BLaER1 (cell line): ENCODE measurements around the gene SHBG.
"Not testable (repeated sequence)": the region's sequence is repeated elsewhere in the genome, so short reads cannot be mapped to it uniquely, and the experiment has no call there.

Source experiments
- H3K27ac ChIP-seq: shearing (Covaris generic); formaldehyde crosslinking; 2 replicates; pipeline ENCODE4 v1.8.1; 2022
- H3K27me3 ChIP-seq: shearing (Covaris generic); formaldehyde crosslinking; 2 replicates; pipeline ENCODE4 v1.8.1; 2022
- H3K36me3 ChIP-seq: shearing (Covaris generic); formaldehyde crosslinking; 2 replicates; pipeline ENCODE4 v1.8.1; 2022
- H3K4me1 ChIP-seq: shearing (Covaris generic); formaldehyde crosslinking; 2 replicates; pipeline ENCODE4 v1.8.1; 2022
- H3K4me2 ChIP-seq: shearing (Covaris generic); formaldehyde crosslinking; 2 replicates; pipeline ENCODE4 v1.8.1; 2022
- H3K4me3 ChIP-seq: shearing (Covaris generic); formaldehyde crosslinking; 2 replicates; pipeline ENCODE4 v1.8.1; 2022
- H3K9ac ChIP-seq: shearing (Covaris generic); formaldehyde crosslinking; 2 replicates; pipeline ENCODE4 v1.8.1; 2022
- H3K9me3 ChIP-seq: shearing (Covaris generic); formaldehyde crosslinking; 2 replicates; pipeline ENCODE4 v1.8.1; 2022
- H4K20me1 ChIP-seq: shearing (Covaris generic); formaldehyde crosslinking; 2 replicates; pipeline ENCODE4 v1.8.1; 2022
- Cebpa-rat ChIP-seq: shearing (Covaris generic); IDR thresholded peaks from 2 replicates; pipeline ENCODE4 v1.8.1; 2022

SHBG gene

GRCh38 chr17:7611635-7612293, 18.2 kb upstream of the SHBG start:
- Histone ChIP-seq H3K4me1 (peaks cover 27% of the 10 kb centered on the region), H3K27me3 (no peaks in the 10 kb centered on the region), H3K4me3 (no peak overlapping the region), H3K4me2 (peak overlapping the region; percentile 89), H3K9me3 (no peaks in the 10 kb centered on the region), H3K36me3 (peaks cover 40% of the 10 kb centered on the region), H3K27ac (no peak overlapping the region), H3K9ac (peak overlapping the region; percentile 19; the same call in 1 of the 2 replicates), H4K20me1 (peaks cover 63% of the 10 kb centered on the region)
- no peak for TF ChIP-seq Cebpa-rat

- H3K9me3 ChIP-seq: no peaks in the 10 kb centered on the region
- H3K27me3 ChIP-seq: no peaks in the 10 kb centered on the region
- H3K4me3 ChIP-seq: no peak overlapping the region
- TF ChIP-seq Cebpa-rat: no peak
- H3K4me2 ChIP-seq: peak overlapping the region; percentile 89
- peak overlapping the region; percentile 19; the same call in 1 of the 2 replicates for H3K9ac ChIP-seq
- H3K4me1 ChIP-seq: peaks cover 27% of the 10 kb centered on the region
- H3K27ac ChIP-seq: no peak overlapping the region
- peaks cover 60% of the 10 kb centered on the region for H4K20me1 ChIP-seq
- H3K36me3 ChIP-seq: peaks cover 38% of the 10 kb centered on the region
Observed at GRCh38 chr17:7612294-7612640, 17.7 kb upstream of the SHBG start.

- Histone ChIP-seq H3K27ac (peak overlapping the region; percentile 88), H3K9me3 (no peaks in the 10 kb centered on the region), H3K9ac (peak overlapping the region; percentile 91), H3K4me1 (peaks cover 27% of the 10 kb centered on the region), H3K27me3 (no peaks in the 10 kb centered on the region), H4K20me1 (peaks cover 51% of the 10 kb centered on the region), H3K36me3 (peaks cover 31% of the 10 kb centered on the region), H3K4me2 (peak overlapping the region; percentile 89), H3K4me3 (peak overlapping the region; percentile 88)
- TF ChIP-seq Cebpa-rat: no peak
Observed at GRCh38 chr17:7613769-7614424, 16.0 kb upstream of the SHBG start.

GRCh38 chr17:7614425-7615264, 15.3 kb upstream of the SHBG start, which contains the start of gene FXR2:
TSS of gene FXR2 (minus strand) at chr17:7614897. CDS start at chr17:7614532, 365 bp downstream.
- Histone ChIP-seq H3K36me3 (peaks cover 24% of the 10 kb centered on the region), H3K9me3 (no peaks in the 10 kb centered on the region), H3K4me3 (peak within 1 kb of the TSS; percentile 88), H3K4me1 (peaks cover 27% of the 10 kb centered on the region), H3K27me3 (no peaks in the 10 kb centered on the region), H4K20me1 (peaks cover 44% of the 10 kb centered on the region), H3K4me2 (peak within 1 kb of the TSS; percentile 89), H3K9ac (peak within 1 kb of the TSS; percentile 91), H3K27ac (peak within 1 kb of the TSS; percentile 88)
- TF ChIP-seq Cebpa-rat: no peak

- Histone ChIP-seq H3K27ac (peak overlapping the region; percentile 58; the same call in 1 of the 2 replicates), H3K36me3 (peaks cover 20% of the 10 kb centered on the region), H3K9me3 (no peaks in the 10 kb centered on the region), H3K4me2 (peak overlapping the region; percentile 55), H3K27me3 (no peaks in the 10 kb centered on the region), H4K20me1 (peaks cover 41% of the 10 kb centered on the region), H3K4me3 (peak overlapping the region; percentile 88), H3K4me1 (peaks cover 27% of the 10 kb centered on the region), H3K9ac (peak overlapping the region; percentile 71)
- no peak for TF ChIP-seq Cebpa-rat
Observed at GRCh38 chr17:7615265-7615747, 14.6 kb upstream of the SHBG start.

- Histone ChIP-seq H3K27me3 (no peaks in the 10 kb centered on the region), H3K27ac (no peak overlapping the region), H3K4me1 (peaks cover 4% of the 10 kb centered on the region), H3K36me3 (no peaks in the 10 kb centered on the region), H3K4me3 (no peak overlapping the region), H3K4me2 (no peak overlapping the region), H4K20me1 (peaks cover 8% of the 10 kb centered on the region; the same call in 1 of the 2 replicates), H3K9me3 (no peaks in the 10 kb centered on the region), H3K9ac (no peak overlapping the region)
- TF ChIP-seq Cebpa-rat: no peak
Observed at GRCh38 chr17:7618608-7619007, 11.3 kb upstream of the SHBG start.

- no peak for TF ChIP-seq Cebpa-rat
- Histone ChIP-seq H3K27ac (no peak overlapping the region), H3K4me2 (no peak overlapping the region)
Observed at GRCh38 chr17:7620835-7621234, 9.1 kb upstream of the SHBG start.

GRCh38 chr17:7623661-7624060, 6.3 kb upstream of the SHBG start:
- H3K27me3 ChIP-seq: no peaks in the 10 kb centered on the region
- TF ChIP-seq Cebpa-rat: no peak
- peaks cover 12% of the 10 kb centered on the region; the same call in 1 of the 2 replicates for H3K36me3 ChIP-seq
- no peaks in the 10 kb centered on the region for H3K9me3 ChIP-seq
- no peak overlapping the region for H3K9ac ChIP-seq
- H3K4me3 ChIP-seq: no peak overlapping the region
- H3K4me2 ChIP-seq: no peak overlapping the region
- H4K20me1 ChIP-seq: peaks cover 8% of the 10 kb centered on the region; the same call in 1 of the 2 replicates
- peaks cover 15% of the 10 kb centered on the region for H3K4me1 ChIP-seq
- H3K27ac ChIP-seq: no peak overlapping the region

More at GRCh38 chr17:7620835-7621234, 9.1 kb upstream of the SHBG start:
- H3K9ac ChIP-seq: no peak overlapping the region
- H3K9me3 ChIP-seq: no peaks in the 10 kb centered on the region
- 0 out of 2 replicates have a peak, but pooled peaks cover 6% of the 10 kb centered on the region for H3K36me3 ChIP-seq
- H3K4me3 ChIP-seq: no peak overlapping the region
- H3K27me3 ChIP-seq: no peaks in the 10 kb centered on the region
- H3K4me1 ChIP-seq: no peaks in the 10 kb centered on the region
- H4K20me1 ChIP-seq: no peaks in the 10 kb centered on the region

GRCh38 chr17:7625749-7626148, 4.2 kb upstream of the SHBG start:
- Histone ChIP-seq H3K4me1 (peaks cover 15% of the 10 kb centered on the region), H3K36me3 (peaks cover 12% of the 10 kb centered on the region; the same call in 1 of the 2 replicates)
- H4K20me1 ChIP-seq, H3K27ac ChIP-seq, H3K27me3 ChIP-seq, H3K9me3 ChIP-seq, H3K4me2 ChIP-seq, H3K9ac ChIP-seq, H3K4me3 ChIP-seq: not testable (repeated sequence)
